ENCODE results near the gene AMT.

DNA sequence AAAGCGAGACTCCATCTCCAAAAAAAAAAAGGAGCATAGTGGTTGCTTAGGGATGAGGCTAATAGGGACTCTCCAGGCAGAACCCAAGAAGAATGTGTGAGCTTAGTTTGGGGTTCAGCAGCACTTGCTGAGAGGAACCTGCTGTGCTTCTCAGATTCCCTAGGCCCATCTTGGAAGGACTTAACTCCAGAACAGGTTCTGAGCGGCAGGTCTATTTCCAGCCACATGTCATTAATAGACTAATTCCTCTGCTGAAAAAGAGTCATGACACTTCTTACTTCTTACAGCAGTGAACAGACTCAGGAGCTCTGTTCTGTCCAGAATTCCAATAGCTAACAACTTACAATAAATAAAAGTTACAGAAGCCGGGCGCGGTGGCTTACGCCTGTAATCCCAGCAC is 33.0 kb downstream of the AMT start:
- no peak for TF ChIP-seq POLR2A (IDR thresholded peaks at IDR 0.05)
- TF ChIP-seq, protein P1, sequence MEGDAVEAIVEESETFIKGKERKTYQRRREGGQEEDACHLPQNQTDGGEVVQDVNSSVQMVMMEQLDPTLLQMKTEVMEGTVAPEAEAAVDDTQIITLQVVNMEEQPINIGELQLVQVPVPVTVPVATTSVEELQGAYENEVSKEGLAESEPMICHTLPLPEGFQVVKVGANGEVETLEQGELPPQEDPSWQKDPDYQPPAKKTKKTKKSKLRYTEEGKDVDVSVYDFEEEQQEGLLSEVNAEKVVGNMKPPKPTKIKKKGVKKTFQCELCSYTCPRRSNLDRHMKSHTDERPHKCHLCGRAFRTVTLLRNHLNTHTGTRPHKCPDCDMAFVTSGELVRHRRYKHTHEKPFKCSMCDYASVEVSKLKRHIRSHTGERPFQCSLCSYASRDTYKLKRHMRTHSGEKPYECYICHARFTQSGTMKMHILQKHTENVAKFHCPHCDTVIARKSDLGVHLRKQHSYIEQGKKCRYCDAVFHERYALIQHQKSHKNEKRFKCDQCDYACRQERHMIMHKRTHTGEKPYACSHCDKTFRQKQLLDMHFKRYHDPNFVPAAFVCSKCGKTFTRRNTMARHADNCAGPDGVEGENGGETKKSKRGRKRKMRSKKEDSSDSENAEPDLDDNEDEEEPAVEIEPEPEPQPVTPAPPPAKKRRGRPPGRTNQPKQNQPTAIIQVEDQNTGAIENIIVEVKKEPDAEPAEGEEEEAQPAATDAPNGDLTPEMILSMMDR (IDR thresholded peaks at IDR 0.05): no peak

Measured in lower leg skin (tissue), 3 donors.